ENCODE results near the gene SLMAP. TPM values are rescaled to one million over a fixed set of nuclear protein-coding genes. Genes with fewer than 3 reads are reported as not detected.
A peak's percentile ranks its signal among the peaks of the same experiment; 100 is the strongest.

SLMAP gene
- total and polyA plus RNA-seq, 2 of the 4 experiments (the other 2 are of a cell fraction) = 15.5 to 26.5 TPM

GRCh38 chr3:57787867-57788623 is 31.9 kb downstream of the SLMAP start:
- H3K36me3 ChIP-seq (ENCODE audit: control insufficient read depth, insufficient read depth, low read length) = no peaks in the 10 kb centered on the region
- H3K4me3 ChIP-seq (ENCODE audit: insufficient read depth, low read depth, low read length) = no peak overlapping the region
- no peak for ATAC-seq (ENCODE audit: low read depth)
- H2AK5ac ChIP-seq (ENCODE audit: low read depth, low read length) = no peak overlapping the region
- no peak overlapping the region for H4K5ac ChIP-seq (ENCODE audit: low read depth, low read length)
- H2BK5ac ChIP-seq (ENCODE audit: low read depth, low read length, poor library complexity, severe bottlenecking) = no peak overlapping the region
- no TSS peak for BruUV-seq (replicated peaks)
- H3K9me3 ChIP-seq (ENCODE audit: control insufficient read depth, insufficient read depth, low read length) = no peaks in the 10 kb centered on the region
- no peak overlapping the region for H2BK15ac ChIP-seq (ENCODE audit: low read depth, low read length)
- peaks cover 33% of the 10 kb centered on the region for H4K20me1 ChIP-seq (ENCODE audit: insufficient read depth, low read length)
- no peak overlapping the region for H3K56ac ChIP-seq (ENCODE audit: extremely low read depth, insufficient read depth, low read length)
- H3K23ac ChIP-seq (ENCODE audit: low read depth, low read length) = no peak overlapping the region
- no peak overlapping the region for H2AK9ac ChIP-seq (replicated peaks; ENCODE audit: low read depth, low read length, poor library complexity)
- intact Hi-C loops (cut with micrococcal nuclease) = no loop called here
- ChIA-PET CTCF (no interaction called here), POLR2A (ENCODE audit: unreplicated experiment) (interaction anchor here (0.5 kb wide), 1 partner anchor 45 kb away, joined by 3 read pairs; no protein-coding TSS in a partner anchor)
- WGBS, 2 experiments (ENCODE audit: extremely low coverage in 2 of 2, insufficient read length in 1 of 2) = 100% methylated on average over 1 of the region's 2 CpGs; no CpG with 5 or more reads in 1 of the 2 experiments
- no peak overlapping the region for H3K18ac ChIP-seq (ENCODE audit: low read depth, low read length)
- peaks cover 30 to 54% of the 10 kb centered on the region in 2 experiments for H3K79me1 ChIP-seq (ENCODE audit: low read depth in 1 of 2, low read length in 2 of 2)
- peaks cover 6% of the 10 kb centered on the region; the same call in 1 of the 2 replicates for H3K4me1 ChIP-seq (ENCODE audit: control insufficient read depth, insufficient read depth, low read length)
- H2BK20ac ChIP-seq (ENCODE audit: low read depth, low read length) = no peak overlapping the region
- no peak overlapping the region for H3K27ac ChIP-seq (ENCODE audit: insufficient read depth, low read length)
- H3K9me1 ChIP-seq (ENCODE audit: insufficient read depth, low read length) = peaks cover 3% of the 10 kb centered on the region
- H2AFZ ChIP-seq (replicated peaks; ENCODE audit: low read length, poor library complexity) = no peak overlapping the region
- H3K9ac ChIP-seq (ENCODE audit: low read depth, low read length) = no peak overlapping the region
- H4K91ac ChIP-seq (ENCODE audit: insufficient read depth, low read depth, low read length) = no peak overlapping the region
- dilution Hi-C loops (cut with HindIII; ENCODE audit: low sequenced_read_pairs, unreplicated experiment) = no loop called here
- peak; percentile 34 for DNase-seq
- no peak overlapping the region for H3K4ac ChIP-seq (ENCODE audit: low read depth, low read length)
- H3K27me3 ChIP-seq (ENCODE audit: control insufficient read depth, insufficient read depth, low read length) = no peaks in the 10 kb centered on the region
- H4K8ac ChIP-seq (ENCODE audit: low read depth in 2 of 2, low read length in 2 of 2) = no peak overlapping the region
- no peak overlapping the region for H3K4me2 ChIP-seq (ENCODE audit: low read depth, low read length)
- no peak overlapping the region for H2BK120ac ChIP-seq (ENCODE audit: low read depth, low read length)
- in situ Hi-C loops (cut with MboI; ENCODE audit: low sequenced_read_pairs) = no loop called here
- no peak overlapping the region for H3K14ac ChIP-seq (replicated peaks; ENCODE audit: low read depth, low read length)
- TF ChIP-seq RFX5 (IDR thresholded peaks at IDR 0.05; ENCODE audit: low read depth, low read length) (no peak), SMC3 (IDR thresholded peaks at IDR 0.05; ENCODE audit: low read depth, low read length) (no peak), CHD1 (IDR thresholded peaks at IDR 0.05; ENCODE audit: low read depth, low read length) (no peak), USF2 (IDR thresholded peaks at IDR 0.05; ENCODE audit: low read depth, low read length) (no peak), CEBPB (IDR thresholded peaks at IDR 0.05; ENCODE audit: low read depth, low read length) (no peak), NFE2L2 (IDR thresholded peaks at IDR 0.05; ENCODE audit: low read depth, low read length) (no peak), CTCF (conservative IDR thresholded peaks at IDR 0.05; ENCODE audit: low read depth, low read length) (no peak), MAFK (IDR thresholded peaks at IDR 0.05; ENCODE audit: low read depth, low read length) (no peak), ELK1 (IDR thresholded peaks at IDR 0.05; ENCODE audit: borderline replicate concordance, low read depth, low read length) (no peak), MXI1 (IDR thresholded peaks at IDR 0.05; ENCODE audit: borderline replicate concordance, low read depth, low read length) (no peak), FOS (IDR thresholded peaks at IDR 0.05; ENCODE audit: low read depth, low read length) (no peak), BHLHE40 (IDR thresholded peaks at IDR 0.05; ENCODE audit: low read depth, low read length) (no peak), RAD21 (IDR thresholded peaks at IDR 0.05; ENCODE audit: low read length) (no peak), MAZ (IDR thresholded peaks at IDR 0.05; ENCODE audit: borderline replicate concordance, low read depth, low read length) (no peak), RCOR1 (IDR thresholded peaks at IDR 0.05; ENCODE audit: insufficient replicate concordance, low read length) (no peak)
